Midbrain (tissue), 1 donor: ENCODE results near the gene TRMT44.

ENCODE experiments used
- DNase-seq: peaks from one replicate; lab custom pipeline; 2025; lab: John Stamatoyannopoulos, UW

TRMT44 gene

GRCh38 chr4:8493484-8493883 is 52.9 kb downstream of the TRMT44 start:
- no peak for DNase-seq

GRCh38 chr4:8494218-8494617 is 53.6 kb downstream of the TRMT44 start:
- DNase-seq, result no peak

GRCh38 chr4:8494983-8495548 is 54.5 kb downstream of the TRMT44 start:
- DNase-seq, result no peak

GRCh38 chr4:8495803-8496202 is 55.2 kb downstream of the TRMT44 start:
- no peak for DNase-seq

- DNase-seq, result no peak
Observed at GRCh38 chr4:8497762-8498161, 57.2 kb downstream of the TRMT44 start.

DNA sequence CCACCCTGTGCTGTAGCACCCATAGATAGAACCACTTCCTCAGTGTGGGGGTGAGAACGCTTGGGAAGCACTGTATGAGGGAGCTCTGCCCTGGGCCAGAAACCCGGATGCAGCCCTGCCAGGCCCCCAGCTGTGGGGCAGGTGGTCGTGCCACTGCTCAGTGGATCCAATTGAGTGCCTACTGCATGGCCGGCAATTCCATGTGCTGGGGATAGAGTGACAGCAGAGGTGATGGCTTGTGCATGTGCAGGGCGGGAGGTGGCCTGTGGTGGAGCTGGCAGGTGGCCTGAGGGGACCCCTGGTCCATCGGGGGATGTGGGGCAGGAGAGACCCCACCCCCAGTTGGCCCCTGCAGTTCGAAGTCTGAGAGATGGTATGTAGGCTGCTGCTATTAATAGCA is 60.4 kb downstream of the TRMT44 start:
- DNase-seq, result no peak

DNA sequence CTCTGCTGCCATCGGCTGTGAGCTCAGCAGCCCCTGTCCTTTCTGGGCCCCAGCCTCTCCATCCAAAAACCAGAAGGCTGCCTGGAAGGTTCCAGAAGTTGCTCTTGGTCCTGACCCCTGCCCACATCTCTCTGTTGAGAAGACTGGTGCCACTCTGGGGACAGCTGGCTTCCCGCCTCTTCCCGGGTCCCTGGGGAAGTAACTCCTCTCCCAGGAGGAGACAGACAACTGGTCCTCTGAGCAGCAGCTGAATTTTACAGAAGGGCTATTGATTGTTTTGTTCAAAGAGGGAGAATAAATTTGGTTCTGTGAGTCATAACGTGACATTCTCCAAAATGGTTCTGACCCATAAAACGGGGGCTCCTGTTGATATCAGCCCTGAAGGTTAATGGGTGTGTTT is 61.2 kb downstream of the TRMT44 start:
- no peak for DNase-seq

- no peak for DNase-seq
Observed at GRCh38 chr4:8502371-8502770, 61.8 kb downstream of the TRMT44 start.

DNA sequence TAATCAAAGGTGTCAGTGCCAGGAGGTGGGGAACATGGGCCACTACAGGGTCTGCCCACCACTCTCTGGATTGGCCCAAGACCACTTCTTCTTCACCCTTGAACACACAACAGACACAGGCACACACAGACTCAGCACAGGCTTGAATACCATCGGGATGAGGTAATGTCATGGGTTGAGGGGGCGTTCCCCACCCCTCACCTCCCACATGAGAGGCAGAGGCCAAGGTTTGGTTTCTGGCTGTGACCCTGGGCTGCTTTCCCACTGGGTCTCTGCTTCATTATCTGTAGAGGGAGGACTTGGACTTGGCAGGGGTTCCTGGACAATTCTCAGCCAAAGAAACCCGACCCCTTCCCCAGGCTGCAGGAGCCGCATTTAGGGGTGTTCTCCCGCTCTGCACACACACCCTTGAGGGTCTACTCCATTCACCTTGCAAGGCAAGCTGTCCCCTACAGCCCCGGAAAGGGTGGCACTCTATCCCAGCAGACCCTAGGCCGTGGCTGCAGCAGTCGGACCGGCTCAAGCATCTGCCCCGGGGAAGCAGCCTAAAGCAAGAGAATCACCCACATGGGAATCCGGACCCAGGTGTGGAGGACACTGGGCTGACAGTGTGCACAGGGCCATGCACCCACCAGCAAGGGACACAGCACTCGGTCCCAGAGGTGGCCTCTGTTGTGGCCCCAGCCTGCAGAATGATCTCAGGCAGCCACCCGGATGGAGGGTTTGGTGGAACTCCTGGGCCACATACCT is 62.4 kb downstream of the TRMT44 start:
- no peak for DNase-seq

DNA sequence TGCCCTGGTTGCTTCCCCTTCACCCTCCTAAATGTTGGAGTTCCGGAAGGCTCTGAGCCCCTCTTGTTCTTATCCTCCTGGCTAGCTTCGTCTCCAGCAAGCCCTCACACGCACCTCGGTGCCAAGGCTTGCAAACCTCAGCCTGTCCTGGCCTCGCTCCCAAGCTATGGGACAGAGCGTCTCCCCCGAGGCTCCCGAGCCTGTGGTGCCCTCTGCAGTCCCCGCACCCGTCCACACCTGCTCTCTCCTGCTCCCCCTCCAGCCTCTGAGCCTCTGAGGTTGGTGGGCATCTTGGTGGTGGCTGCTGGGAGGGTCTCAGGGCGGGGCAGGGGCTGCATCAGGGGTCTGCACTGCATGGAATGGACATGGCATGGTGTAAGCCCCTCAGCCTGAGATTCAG is 63.2 kb downstream of the TRMT44 start:
- DNase-seq, result no peak

DNA sequence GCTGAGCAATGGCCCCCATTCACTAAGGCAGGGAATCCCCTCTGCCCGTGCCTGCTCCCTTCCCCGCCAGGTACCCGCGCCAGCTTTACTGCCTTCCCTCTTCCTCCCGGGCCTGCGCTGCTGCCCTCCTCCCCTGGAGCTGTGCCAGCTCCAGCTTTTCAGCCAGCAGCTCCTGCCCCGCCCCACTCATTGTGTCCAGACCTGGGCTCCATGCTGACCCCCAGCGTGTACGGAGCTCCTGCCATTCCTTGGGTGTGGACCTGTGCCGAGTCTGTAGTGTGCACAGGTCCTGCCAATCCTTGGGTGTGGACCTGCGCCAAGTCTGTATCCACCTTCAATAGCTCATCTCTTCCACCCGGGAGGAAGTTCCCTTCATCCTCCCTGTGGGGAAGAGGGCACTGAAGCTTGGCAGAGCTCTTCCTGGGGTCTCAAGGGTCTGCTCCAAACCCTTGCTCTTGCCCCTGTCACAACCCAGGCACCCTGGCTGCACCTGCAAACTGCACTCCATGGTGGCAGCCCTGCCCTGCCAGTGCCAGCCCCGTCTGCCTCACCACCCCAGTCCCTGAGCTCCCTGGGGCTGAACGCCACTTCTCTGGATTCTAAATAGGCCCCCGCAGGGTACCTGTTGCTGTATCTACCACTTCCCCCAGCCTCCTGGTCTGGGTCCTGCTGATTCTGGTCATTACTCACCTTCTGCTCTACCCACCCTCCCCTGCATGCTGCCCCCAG is 63.9 kb downstream of the TRMT44 start:
- no peak for DNase-seq

DNA sequence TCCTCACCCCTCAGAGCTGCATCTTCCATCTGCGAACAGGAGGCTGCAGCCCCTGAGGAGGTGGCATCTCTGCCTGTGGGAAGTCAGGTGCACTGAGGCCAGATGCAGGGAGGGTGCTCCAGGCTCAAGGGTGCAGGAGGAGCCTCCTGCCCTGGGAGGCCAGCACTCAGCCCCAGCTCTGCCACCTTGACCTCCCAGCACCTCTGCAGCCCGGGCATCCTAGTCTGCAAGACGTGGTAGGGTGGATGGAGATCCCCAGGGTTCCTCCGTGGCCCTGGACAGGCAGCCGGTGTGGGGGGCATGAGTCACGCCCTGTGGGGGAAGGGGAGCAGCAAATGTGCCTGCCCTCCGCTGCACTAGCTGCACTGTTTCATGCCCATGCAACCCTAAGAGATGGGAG is 64.7 kb downstream of the TRMT44 start:
- DNase-seq, result no peak

GRCh38 chr4:8506006-8506372 is 65.4 kb downstream of the TRMT44 start:
- DNase-seq, result no peak

GRCh38 chr4:8506373-8507195 is 66.0 kb downstream of the TRMT44 start:
- DNase-seq, result peak; percentile 21

DNA sequence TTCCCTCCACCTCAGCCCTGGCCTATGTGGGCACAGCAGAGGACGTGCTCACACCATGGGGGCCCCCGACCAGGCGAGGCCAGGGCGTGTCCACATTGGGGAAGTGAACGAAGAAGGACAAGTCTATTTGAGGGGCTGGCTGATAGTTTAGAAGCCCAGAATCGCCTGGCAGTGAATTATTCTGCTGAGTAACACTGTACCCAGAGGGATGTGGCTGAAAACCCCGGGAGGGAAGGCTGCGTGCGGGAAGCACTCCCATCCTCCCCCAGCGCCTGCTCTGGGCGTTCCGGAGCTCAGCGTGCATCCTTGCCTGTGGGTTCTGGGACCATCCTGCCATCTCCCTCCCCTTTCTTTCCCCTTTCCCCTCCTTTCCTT is 66.6 kb downstream of the TRMT44 start:
- DNase-seq, result no peak

- DNase-seq, result no peak
Observed at GRCh38 chr4:8507624-8508023, 67.0 kb downstream of the TRMT44 start.

- DNase-seq, result no peak
Observed at GRCh38 chr4:8508266-8508665, 67.7 kb downstream of the TRMT44 start.

- peak; percentile 9 for DNase-seq
Observed at GRCh38 chr4:8508740-8509139, 68.2 kb downstream of the TRMT44 start.

- DNase-seq, result no peak
Observed at GRCh38 chr4:8509311-8509950, 68.9 kb downstream of the TRMT44 start.

DNA sequence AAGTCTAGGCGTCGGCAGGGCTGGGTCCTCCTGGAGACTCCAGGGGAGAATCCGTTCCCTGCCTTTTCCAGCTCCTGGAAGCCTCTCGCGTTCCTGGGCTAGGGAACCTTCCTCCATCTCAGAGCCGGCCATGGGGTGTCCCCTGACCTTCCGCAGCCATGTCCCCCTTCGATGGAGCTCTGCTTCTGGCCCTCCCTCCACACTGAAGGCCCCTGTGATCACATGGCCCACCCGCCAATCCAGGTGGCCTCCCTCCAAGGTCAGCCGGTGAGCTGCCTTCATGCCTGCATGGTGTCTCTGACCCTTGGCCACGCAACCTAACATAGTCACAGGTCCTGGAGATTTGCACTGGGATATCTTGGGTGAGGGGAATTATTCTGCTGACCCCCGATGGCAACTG is 69.6 kb downstream of the TRMT44 start:
- no peak for DNase-seq

DNA sequence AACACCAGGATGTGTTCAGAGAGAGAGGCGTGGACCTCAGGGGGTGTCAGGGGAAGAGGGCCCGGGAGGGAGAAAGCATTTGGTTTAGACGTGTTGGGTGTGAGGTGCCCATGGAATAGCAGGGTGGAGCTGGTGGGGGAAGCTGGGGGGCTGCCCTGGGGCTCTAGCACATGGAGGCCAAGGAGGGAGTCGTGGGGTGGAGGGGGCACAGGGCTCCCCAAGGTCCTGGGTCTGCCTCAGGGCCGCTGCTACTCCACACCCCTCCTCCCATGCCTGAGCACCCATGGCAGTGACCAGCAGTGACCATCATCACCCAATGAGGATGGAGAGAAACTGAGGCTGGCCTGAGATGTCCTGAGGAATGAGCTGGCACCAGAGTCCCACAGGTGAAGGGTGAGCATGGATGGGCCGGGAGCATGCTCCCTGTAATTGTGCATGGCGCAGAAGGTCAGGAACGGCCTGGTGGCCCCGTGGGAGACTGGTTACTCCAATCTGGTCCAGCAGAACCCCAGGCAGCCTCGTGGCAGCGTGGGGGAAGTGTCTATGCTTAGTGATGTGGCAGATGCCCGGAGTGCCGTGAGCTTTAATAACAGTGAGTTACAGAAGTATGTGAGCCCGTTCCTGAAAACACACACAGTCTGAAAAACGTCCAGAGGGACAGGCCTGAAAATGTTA is 70.2 kb downstream of the TRMT44 start:
- no peak for DNase-seq
